Measurements from ENCODE around the gene PEX3.

PEX3 gene

DNA sequence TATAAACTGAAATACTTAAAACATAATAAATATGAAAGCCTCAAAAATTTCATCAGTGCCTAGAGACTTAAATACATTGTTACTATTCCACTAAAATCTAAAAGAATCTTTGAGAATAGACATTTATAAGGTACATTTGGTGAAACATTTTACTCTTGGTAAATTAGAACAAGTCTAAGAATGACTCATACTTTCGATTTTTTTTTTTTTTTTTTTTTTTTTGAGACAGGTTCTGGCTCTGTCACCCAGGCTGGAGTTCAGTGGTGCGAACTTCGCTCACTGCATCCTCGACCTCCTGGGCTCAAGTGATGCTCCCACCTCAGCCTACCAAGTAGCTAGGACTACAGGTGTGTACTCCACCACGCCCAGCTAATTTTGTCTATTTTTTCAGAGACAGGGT lies 54.5 kb downstream of the PEX3 start:
- TF ChIP-seq ESRRG (CRISPR knock-in tag; IDR thresholded peaks at IDR 0.05) (no peak), RARB (CRISPR knock-in tag; IDR thresholded peaks at IDR 0.05) (no peak), TOX (CRISPR knock-in tag; IDR thresholded peaks at IDR 0.05; ENCODE audit: borderline replicate concordance) (no peak), ZC3H10 (CRISPR knock-in tag; IDR thresholded peaks at IDR 0.05) (no peak), OSR1 (CRISPR knock-in tag; IDR thresholded peaks at IDR 0.05) (no peak)
- ATAC-seq, result no peak

- no peak for TF ChIP-seq POU6F1 (CRISPR knock-in tag; IDR thresholded peaks at IDR 0.05; ENCODE audit: borderline replicate concordance, low read depth)
- no peak for TF ChIP-seq CSRNP3 (CRISPR knock-in tag; IDR thresholded peaks at IDR 0.05)
- no peak for TF ChIP-seq SNAI2 (CRISPR knock-in tag; IDR thresholded peaks at IDR 0.05)
- no peak for TF ChIP-seq ZNF8 (CRISPR knock-in tag; IDR thresholded peaks at IDR 0.05)
- TF ChIP-seq, protein P1, sequence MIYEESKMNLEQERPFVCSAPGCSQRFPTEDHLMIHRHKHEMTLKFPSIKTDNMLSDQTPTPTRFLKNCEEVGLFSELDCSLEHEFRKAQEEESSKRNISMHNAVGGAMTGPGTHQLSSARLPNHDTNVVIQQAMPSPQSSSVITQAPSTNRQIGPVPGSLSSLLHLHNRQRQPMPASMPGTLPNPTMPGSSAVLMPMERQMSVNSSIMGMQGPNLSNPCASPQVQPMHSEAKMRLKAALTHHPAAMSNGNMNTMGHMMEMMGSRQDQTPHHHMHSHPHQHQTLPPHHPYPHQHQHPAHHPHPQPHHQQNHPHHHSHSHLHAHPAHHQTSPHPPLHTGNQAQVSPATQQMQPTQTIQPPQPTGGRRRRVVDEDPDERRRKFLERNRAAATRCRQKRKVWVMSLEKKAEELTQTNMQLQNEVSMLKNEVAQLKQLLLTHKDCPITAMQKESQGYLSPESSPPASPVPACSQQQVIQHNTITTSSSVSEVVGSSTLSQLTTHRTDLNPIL (CRISPR knock-in tag; IDR thresholded peaks at IDR 0.05; ENCODE audit: low read depth), result no peak
- TF ChIP-seq TCF4 (CRISPR knock-in tag; IDR thresholded peaks at IDR 0.05; ENCODE audit: borderline replicate concordance), result no peak
- ATAC-seq, result no peak
Measured at GRCh38 chr6:143505537-143505936, 54.9 kb downstream of the PEX3 start.

GRCh38 chr6:143506199-143506598 lies 55.6 kb downstream of the PEX3 start:
- TF ChIP-seq BACH2 (CRISPR knock-in tag; IDR thresholded peaks at IDR 0.05; ENCODE audit: borderline replicate concordance), result no peak
- no peak for TF ChIP-seq CSDC2 (CRISPR knock-in tag; IDR thresholded peaks at IDR 0.05)
- TF ChIP-seq, protein P1 (CRISPR knock-in tag; IDR thresholded peaks at IDR 0.05; ENCODE audit: low read depth), result no peak
- TF ChIP-seq ZFP3 (CRISPR knock-in tag; IDR thresholded peaks at IDR 0.05), result no peak
- no peak for TF ChIP-seq OSR1 (CRISPR knock-in tag; IDR thresholded peaks at IDR 0.05)
- no peak for TF ChIP-seq TOX (CRISPR knock-in tag; IDR thresholded peaks at IDR 0.05; ENCODE audit: borderline replicate concordance)
- TF ChIP-seq ZC3H10 (CRISPR knock-in tag; IDR thresholded peaks at IDR 0.05), result no peak
- TF ChIP-seq ISL1 (CRISPR knock-in tag; IDR thresholded peaks at IDR 0.05), result no peak
- TF ChIP-seq ZFP30 (CRISPR knock-in tag; IDR thresholded peaks at IDR 0.05), result no peak
- no peak for TF ChIP-seq PPARA (CRISPR knock-in tag; IDR thresholded peaks at IDR 0.05; ENCODE audit: borderline replicate concordance)
- TF ChIP-seq ZNF70 (CRISPR knock-in tag; IDR thresholded peaks at IDR 0.05), result no peak
- no peak for TF ChIP-seq PATZ1 (CRISPR knock-in tag; IDR thresholded peaks at IDR 0.05; ENCODE audit: borderline replicate concordance)
- no peak for TF ChIP-seq ESRRG (CRISPR knock-in tag; IDR thresholded peaks at IDR 0.05)
- no peak for TF ChIP-seq ZNF565 (CRISPR knock-in tag; conservative IDR thresholded peaks at IDR 0.05; ENCODE audit: low read depth)
- TF ChIP-seq ARNTL (CRISPR knock-in tag; IDR thresholded peaks at IDR 0.05; ENCODE audit: borderline replicate concordance, low read depth), result no peak
- TF ChIP-seq POU6F1 (CRISPR knock-in tag; IDR thresholded peaks at IDR 0.05; ENCODE audit: borderline replicate concordance, low read depth), result no peak
- no peak for ATAC-seq

Data from SK-N-SH treated with all-trans-retinoic acid at 6 μM for 48 hours (cell line).